Peyer's patch (tissue), 4 donors: ENCODE results near the gene ZNF407.

Experiments
- CTCF ChIP-seq, 6 experiments: fragments of 450-650 bp in 4 of 6; fragments of 200-600 bp in 2 of 6; sonication (generic) in 1 of 6; IDR thresholded peaks; one replicate each; pipeline ENCODE4 v1.5.1; 2017 to 2019; ENCODE audit warnings: antibody characterized with exemption in 6 of 6, mild to moderate bottlenecking in 3 of 6, moderate library complexity in 1 of 6
- POLR2A ChIP-seq, 2 donors: fragments of 450-650 bp; IDR thresholded peaks; one replicate each; pipeline ENCODE4 v1.5.1; 2017; ENCODE audit warnings: antibody characterized with exemption in 2 of 2, mild to moderate bottlenecking in 2 of 2, moderate library complexity in 2 of 2

DNA sequence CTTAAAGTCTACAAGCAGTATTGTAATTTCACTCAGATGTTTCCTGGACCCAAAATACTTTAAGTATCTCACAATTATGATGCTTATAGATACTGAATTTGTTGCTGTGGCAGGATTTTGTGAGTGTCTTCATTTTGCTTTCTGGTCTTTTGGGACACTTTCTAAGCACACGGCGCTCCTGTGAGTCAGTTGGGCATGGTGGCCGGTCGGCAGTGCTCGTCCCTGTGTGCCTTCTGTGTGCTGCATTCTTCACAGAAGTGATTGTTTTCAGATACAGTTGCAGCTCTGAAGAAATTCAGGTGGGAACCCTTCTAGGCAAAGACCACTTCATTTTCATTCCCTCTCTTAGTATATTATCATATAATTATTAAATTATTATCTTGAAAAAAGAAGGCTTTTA, 273.3 kb downstream of the ZNF407 start:
- TF ChIP-seq CTCF (IDR thresholded peaks at IDR 0.05) (no peak), POLR2A (IDR thresholded peaks at IDR 0.05) (no peak)
